Muscle of leg (tissue), 11 donors: ENCODE results near the gene PRPS1. TPM values are rescaled to one million over a fixed set of nuclear protein-coding genes. Genes with fewer than 3 reads are reported as not detected.
"Not testable (repeated sequence)": the region's sequence is repeated elsewhere in the genome, so short reads cannot be mapped to it uniquely, and the experiment has no call there.

Experiments
- DNase-seq: peaks from one replicate; pipeline ENCODE4 v3.0.0; 2013
- H3K27ac ChIP-seq: one replicate; pipeline ENCODE4 v1.5.1; 2013; ENCODE audit warnings: mild to moderate bottlenecking, low read length, control low read depth
- H3K27me3 ChIP-seq: one replicate; pipeline ENCODE4 v1.6.1; 2013; ENCODE audit warnings: low read length; ENCODE audit not compliant: control insufficient read depth, insufficient read depth
- H3K36me3 ChIP-seq: one replicate; pipeline ENCODE4 v1.6.1; 2013; ENCODE audit warnings: low read length; ENCODE audit not compliant: control insufficient read depth, insufficient read depth
- H3K4me1 ChIP-seq: one replicate; pipeline ENCODE4 v1.6.1; 2013; ENCODE audit warnings: low read length; ENCODE audit not compliant: control insufficient read depth, insufficient read depth
- H3K4me3 ChIP-seq: one replicate; pipeline ENCODE4 v1.5.1; 2013; ENCODE audit warnings: low read length, control low read depth
- H3K9me3 ChIP-seq: replicated peaks from 2 replicates; pipeline ENCODE4 v1.6.1; 2013; ENCODE audit warnings: low read depth, low read length; ENCODE audit not compliant: control insufficient read depth
- WGBS: methylation state at CpG from one replicate; pipeline ENCODE4 v1.1.5; 2013; ENCODE audit warnings: missing lambda C conversion rate; ENCODE audit not compliant: insufficient coverage; 5-methylcytosine and 5-hydroxymethylcytosine counted together
- polyA plus RNA-seq, 8 donors: library from polyadenylated mRNA; unstranded; fragments of 120-200 nt; gene quantifications; one replicate each; pipeline versions ENCODE4 v1.2.1 to v1.2.3, GENCODE V29; 2013; ENCODE audit warnings: inconsistent platforms in 1 of 8, low replicate concordance in 1 of 8; ENCODE audit not compliant: insufficient read length in 8 of 8, insufficient read depth in 1 of 8
- total RNA-seq: library from RNA; stranded (reverse); fragments of 120-200 nt; gene quantifications from one replicate; pipeline ENCODE4 v1.2.4, GENCODE V29; 2013

Gene PRPS1
- total and polyA plus RNA-seq, 9 donors, result 18.2 to 31.1 (median 28.2) TPM

GRCh38 chrX:107658660-107659059 lies 30.4 kb downstream of the PRPS1 start:
- Histone ChIP-seq H3K36me3 (no peaks in the 10 kb centered on the region), H3K9me3 (no peaks in the 10 kb centered on the region), H3K4me3 (no peak overlapping the region), H3K27ac (no peak overlapping the region), H3K4me1 (peaks cover 12% of the 10 kb centered on the region), H3K27me3 (peaks cover 28% of the 10 kb centered on the region)
- DNase-seq, result no peak
- WGBS, result 64% methylated on average over 3 of the region's 5 CpGs

DNA sequence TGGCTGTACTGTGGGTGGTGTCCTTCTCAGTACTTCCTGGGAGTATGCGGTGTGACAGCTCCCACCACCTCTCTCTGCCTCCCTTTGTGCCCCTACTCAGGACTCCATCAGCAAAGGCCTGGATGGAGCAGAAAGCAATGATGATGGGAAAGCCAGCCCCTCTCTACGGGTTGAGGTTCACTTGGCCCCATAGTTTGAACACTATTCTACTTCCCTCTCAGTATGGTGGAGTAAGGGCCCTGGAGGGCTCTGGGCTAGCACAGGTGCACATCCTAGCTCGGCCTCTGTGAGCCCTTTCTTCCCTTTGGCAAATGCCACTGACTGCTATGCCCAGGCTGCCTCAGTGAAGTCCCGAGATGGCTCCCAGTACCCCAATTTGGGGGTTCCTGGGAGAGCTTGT lies 31.0 kb downstream of the PRPS1 start:
- 33% methylated on average over 2 of the region's 4 CpGs for WGBS
- H3K27ac ChIP-seq, result no peak overlapping the region
- H3K4me1 ChIP-seq, result peaks cover 12% of the 10 kb centered on the region
- H3K36me3 ChIP-seq, result no peaks in the 10 kb centered on the region
- DNase-seq, result no peak
- H3K27me3 ChIP-seq, result peaks cover 32% of the 10 kb centered on the region
- no peak overlapping the region for H3K4me3 ChIP-seq
- no peaks in the 10 kb centered on the region for H3K9me3 ChIP-seq

DNA sequence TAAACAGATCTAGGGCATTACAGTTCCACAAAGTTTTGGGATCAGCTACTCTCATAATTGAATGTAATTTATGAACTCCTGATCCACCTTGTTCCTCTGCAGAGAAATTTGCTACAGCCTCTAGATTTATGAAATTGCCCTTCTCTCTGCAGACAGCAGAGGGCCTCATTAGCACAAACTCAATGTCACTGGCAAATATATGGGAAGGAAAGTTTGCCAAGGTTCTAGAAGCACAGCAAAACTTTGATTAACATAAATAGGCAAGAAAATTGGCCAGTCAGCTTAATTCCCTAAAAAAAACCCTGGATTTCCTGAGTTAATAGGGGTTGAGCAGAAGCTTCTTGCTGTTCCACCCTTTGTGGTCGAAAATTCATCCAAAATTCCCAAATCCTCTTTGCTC lies 31.5 kb downstream of the PRPS1 start:
- Histone ChIP-seq H3K9me3 (no peaks in the 10 kb centered on the region), H3K4me3 (no peak overlapping the region), H3K27me3 (peaks cover 29% of the 10 kb centered on the region), H3K4me1 (peaks cover 10% of the 10 kb centered on the region), H3K36me3 (no peaks in the 10 kb centered on the region), H3K27ac (no peak overlapping the region)
- DNase-seq, result peak; percentile 83
- no CpG with 5 or more reads among the region's 1 CpG for WGBS

- 30% methylated on average over 2 of the region's 3 CpGs for WGBS
- Histone ChIP-seq H3K27ac (peak overlapping the region; percentile 42), H3K4me3 (no peak overlapping the region), H3K9me3 (no peaks in the 10 kb centered on the region), H3K36me3 (no peaks in the 10 kb centered on the region), H3K4me1 (peaks cover 3% of the 10 kb centered on the region), H3K27me3 (peaks cover 22% of the 10 kb centered on the region)
- peak; percentile 14 for DNase-seq
Observed at GRCh38 chrX:107662145-107662544, 33.8 kb downstream of the PRPS1 start.

DNA sequence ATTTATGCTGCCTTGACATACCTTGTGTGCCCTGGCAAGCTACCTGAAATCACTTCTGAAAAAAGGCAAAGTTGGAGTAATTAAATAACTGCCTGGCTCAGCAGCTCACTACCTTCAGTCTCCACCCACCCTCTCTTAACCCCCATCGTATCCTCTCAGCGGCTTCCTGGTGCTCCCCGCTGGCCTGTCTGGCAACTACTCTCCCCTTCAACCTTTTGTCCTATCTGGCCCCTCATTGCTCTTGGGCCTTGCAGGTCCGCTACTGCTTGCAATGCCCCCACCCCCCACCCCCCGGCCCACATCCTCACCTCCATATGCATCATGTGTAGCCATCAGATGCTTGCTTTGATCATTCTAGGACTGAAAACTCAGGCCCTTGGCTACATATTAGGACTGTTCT lies 34.5 kb downstream of the PRPS1 start:
- H3K4me3 ChIP-seq, result no peak overlapping the region
- peaks cover 3% of the 10 kb centered on the region for H3K4me1 ChIP-seq
- DNase-seq, result no peak
- peak overlapping the region; percentile 13 for H3K27ac ChIP-seq
- 75% methylated on average over 5 of the region's 5 CpGs for WGBS
- H3K9me3 ChIP-seq, result no peaks in the 10 kb centered on the region
- peaks cover 21% of the 10 kb centered on the region for H3K27me3 ChIP-seq
- H3K36me3 ChIP-seq, result no peaks in the 10 kb centered on the region

DNA sequence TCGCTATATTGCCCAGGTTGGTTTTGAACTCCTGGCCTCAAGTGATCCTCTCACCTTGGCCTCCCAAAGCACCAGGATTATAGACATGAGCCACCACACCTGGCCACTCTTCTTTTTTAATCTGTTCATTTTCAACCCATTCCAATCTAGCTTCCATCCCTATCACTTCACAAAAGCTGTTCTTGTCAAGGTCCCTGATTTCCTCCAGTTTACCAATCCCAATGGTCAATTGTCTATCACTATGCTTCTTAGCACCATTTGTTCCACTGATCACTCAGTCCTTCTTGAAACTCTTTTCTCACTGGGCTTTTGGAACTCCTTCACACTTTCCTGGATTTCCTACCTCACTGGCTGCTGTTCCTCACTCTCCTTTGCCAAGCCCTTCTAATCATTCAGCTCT lies 38.6 kb downstream of the PRPS1 start:
- Histone ChIP-seq H3K4me1 (no peaks in the 10 kb centered on the region), H3K9me3 (no peaks in the 10 kb centered on the region), H3K4me3 (no peak overlapping the region), H3K36me3 (no peaks in the 10 kb centered on the region), H3K27ac (no peak overlapping the region), H3K27me3 (peaks cover 16% of the 10 kb centered on the region)
- no peak for DNase-seq
- WGBS, result 75% methylated on average over 1 of the region's 1 CpG

DNA sequence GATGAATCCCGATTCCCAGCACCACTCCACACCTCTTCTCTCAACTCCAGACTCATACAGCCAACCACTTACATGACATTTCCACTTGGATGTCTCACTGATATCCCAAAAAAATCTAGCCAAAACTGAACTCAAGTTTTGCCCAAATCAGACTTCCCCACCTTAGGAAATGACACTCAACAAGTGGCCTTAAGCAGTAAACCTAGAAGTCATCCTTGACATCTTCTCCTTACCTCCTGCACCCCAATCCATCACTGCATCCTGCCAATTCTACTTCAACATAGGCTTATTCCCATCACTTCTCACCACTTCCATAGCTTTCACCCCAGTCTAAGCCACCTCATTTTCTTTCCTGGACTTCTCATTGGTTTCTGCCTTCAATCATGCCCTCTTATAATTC lies 39.1 kb downstream of the PRPS1 start:
- no peak for DNase-seq
- no peak overlapping the region for H3K4me3 ChIP-seq
- 56% methylated on average over 1 of the region's 1 CpG for WGBS
- no peaks in the 10 kb centered on the region for H3K9me3 ChIP-seq
- no peaks in the 10 kb centered on the region for H3K36me3 ChIP-seq
- no peaks in the 10 kb centered on the region for H3K4me1 ChIP-seq
- peaks cover 13% of the 10 kb centered on the region for H3K27me3 ChIP-seq
- H3K27ac ChIP-seq, result no peak overlapping the region

DNA sequence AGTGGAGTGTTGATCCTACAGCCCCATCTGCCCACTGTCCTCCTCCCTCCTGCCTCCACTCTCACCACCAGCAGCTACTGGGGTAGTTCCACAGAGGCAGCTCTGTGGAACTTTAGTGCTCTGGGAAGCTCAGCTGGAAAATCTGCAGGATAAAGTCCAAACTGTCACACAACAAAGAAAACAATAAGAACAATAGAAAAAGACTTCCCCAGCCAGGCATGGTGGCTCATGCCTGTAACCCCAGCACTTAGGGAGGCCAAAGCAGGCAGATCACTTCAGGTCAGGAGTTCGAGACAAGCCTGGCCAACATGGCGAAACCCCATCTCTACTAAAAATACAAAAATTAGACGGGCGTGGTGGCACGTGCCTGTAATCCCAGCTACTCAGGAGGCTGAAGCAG lies 40.4 kb downstream of the PRPS1 start:
- not testable (repeated sequence) for H3K9me3 ChIP-seq, H3K36me3 ChIP-seq, H3K4me1 ChIP-seq, H3K27ac ChIP-seq, H3K4me3 ChIP-seq, DNase-seq
- H3K27me3 ChIP-seq, result peaks cover 16% of the 10 kb centered on the region
- 100% methylated on average over 1 of the region's 5 CpGs for WGBS

- Histone ChIP-seq H3K9me3 (no peaks in the 10 kb centered on the region), H3K27ac (no peak overlapping the region), H3K4me1 (peaks cover 12% of the 10 kb centered on the region), H3K36me3 (no peaks in the 10 kb centered on the region), H3K27me3 (peaks cover 18% of the 10 kb centered on the region), H3K4me3 (no peak overlapping the region)
- no peak for DNase-seq
- WGBS, result no CpG with 5 or more reads among the region's 4 CpGs
Observed at GRCh38 chrX:107669261-107669660, 41.0 kb downstream of the PRPS1 start.

DNA sequence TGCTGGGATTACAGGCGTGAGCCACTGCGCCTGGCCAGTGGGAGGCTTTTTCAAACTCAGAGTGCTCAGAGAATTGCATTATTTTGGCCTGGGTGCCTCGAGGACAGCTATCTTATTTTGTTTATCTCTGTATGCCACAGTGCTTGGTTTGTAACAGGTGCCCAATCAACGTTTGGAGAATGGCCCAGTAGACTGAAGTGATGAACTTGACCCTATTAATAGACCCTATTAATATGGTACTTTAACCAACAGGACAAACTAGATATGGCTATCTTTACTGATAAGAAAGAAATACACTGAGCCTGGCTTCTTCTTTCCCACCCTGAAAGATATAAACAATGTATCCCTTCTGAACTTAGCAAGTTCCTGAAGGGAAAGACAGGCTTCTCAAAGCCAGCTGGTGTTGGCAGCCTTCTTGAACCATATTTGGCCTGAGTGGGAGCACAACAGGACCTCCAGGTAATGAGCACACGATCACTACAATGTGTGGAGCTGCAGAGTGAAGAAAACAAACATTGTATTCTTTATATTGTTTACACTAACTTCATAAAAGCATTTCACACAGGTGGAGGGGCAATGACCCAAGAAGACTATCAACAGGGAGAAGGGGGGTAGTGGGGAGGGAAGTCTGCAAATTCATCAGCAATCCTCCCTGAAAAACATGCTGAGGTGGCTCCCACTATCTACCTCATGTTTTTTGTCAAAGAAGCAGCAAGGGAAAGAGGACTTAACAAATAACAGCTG lies 41.7 kb downstream of the PRPS1 start:
- Histone ChIP-seq H3K4me1 (peaks cover 20% of the 10 kb centered on the region), H3K27ac (no peak overlapping the region), H3K36me3 (no peaks in the 10 kb centered on the region), H3K27me3 (peaks cover 19% of the 10 kb centered on the region), H3K9me3 (no peaks in the 10 kb centered on the region), H3K4me3 (no peak overlapping the region)
- DNase-seq, result no peak
- no CpG with 5 or more reads among the region's 5 CpGs for WGBS

GRCh38 chrX:107671256-107671655 lies 42.9 kb downstream of the PRPS1 start:
- H3K4me3 ChIP-seq, H3K36me3 ChIP-seq, H3K9me3 ChIP-seq, H3K27ac ChIP-seq, DNase-seq: not testable (repeated sequence)
- Histone ChIP-seq H3K27me3 (peaks cover 22% of the 10 kb centered on the region), H3K4me1 (peaks cover 23% of the 10 kb centered on the region)
- 90% methylated on average over 6 of the region's 9 CpGs for WGBS
